Measurements from ENCODE around the gene TKTL1. TPM values are rescaled to one million over a fixed set of nuclear protein-coding genes. Genes with fewer than 3 reads are reported as not detected.
"Not testable (repeated sequence)": the region's sequence is repeated elsewhere in the genome, so short reads cannot be mapped to it uniquely, and the experiment has no call there.

The TKTL1 gene
- total RNA-seq, 5 donors from 2014 or later (not counting 1 experiment from before 2014, with no cell fraction given) = 0.60 to 5.5 (median 1.3) TPM

GRCh38 chrX:154300816-154301215, 5.2 kb downstream of the TKTL1 start:
- POLR2A ChIA-PET = no interaction called here
- no peaks in the 10 kb centered on the region for H3K4me1 ChIP-seq (ENCODE audit: control insufficient read depth in 1 of 2, extremely low read depth in 1 of 2, insufficient read depth in 2 of 2, low read length in 2 of 2)

GRCh38 chrX:154302998-154303397, 7.4 kb downstream of the TKTL1 start:
- H3K4me3 ChIP-seq (ENCODE audit: control insufficient read depth in 1 of 2, extremely low read depth in 1 of 2, low read length in 1 of 2); H3K9me3 ChIP-seq; DNase-seq; H3K4me3 Mint-ChIP-seq; H3K36me3 Mint-ChIP-seq; H3K27ac ChIP-seq (ENCODE audit: low read length); CTCF ChIA-PET; H3K27me3 Mint-ChIP-seq; H3K27ac Mint-ChIP-seq; H3K4me1 ChIP-seq (ENCODE audit: control insufficient read depth in 1 of 2, extremely low read depth in 1 of 2, insufficient read depth in 2 of 2, low read length in 2 of 2); H3K36me3 ChIP-seq (ENCODE audit: control insufficient read depth in 2 of 2, extremely low read depth in 1 of 2, insufficient read depth in 1 of 2, low read length in 1 of 2); ATAC-seq (replicated peaks in 1 of 4); H3K9me3 Mint-ChIP-seq; H3K27me3 ChIP-seq (replicated peaks in 1 of 2; ENCODE audit: control insufficient read depth in 2 of 2, extremely low read depth in 1 of 2, insufficient read depth in 2 of 2, low read length in 1 of 2): not testable (repeated sequence)
- WGBS (ENCODE audit: insufficient coverage) = no CpG with 5 or more reads among the region's 7 CpGs
- H3K4me1 Mint-ChIP-seq = peaks cover 7 to 26% (median 7%) of the 10 kb centered on the region in 3 donors
- POLR2A ChIA-PET = interaction anchor here in 1 of 2 donors (0.6 kb wide), 1 partner anchor 22 kb away, joined by 5 read pairs; no protein-coding TSS in a partner anchor

More at GRCh38 chrX:154300816-154301215, 5.2 kb downstream of the TKTL1 start:
- DNase-seq (no peak), ATAC-seq (replicated peaks in 1 of 4) (no peak)
- Mint-ChIP-seq H3K27me3 (peaks cover 0 to 7% of the 10 kb centered on the region in 2 donors), H3K27ac (no peak overlapping the region), H3K9me3 (no peaks in the 10 kb centered on the region), H3K4me3 (no peak overlapping the region), H3K4me1 (peaks cover 0 to 14% (median 1%) of the 10 kb centered on the region in 3 donors), H3K36me3 (no peaks in the 10 kb centered on the region)
- Histone ChIP-seq H3K4me3 (ENCODE audit: control insufficient read depth in 1 of 2, extremely low read depth in 1 of 2, low read length in 1 of 2) (no peak overlapping the region), H3K27me3 (replicated peaks in 1 of 2; ENCODE audit: control insufficient read depth in 2 of 2, extremely low read depth in 1 of 2, insufficient read depth in 2 of 2, low read length in 1 of 2) (no peaks in the 10 kb centered on the region), H3K36me3 (ENCODE audit: control insufficient read depth in 2 of 2, extremely low read depth in 1 of 2, insufficient read depth in 1 of 2, low read length in 1 of 2) (no peaks in the 10 kb centered on the region), H3K9me3 (no peaks in the 10 kb centered on the region), H3K27ac (ENCODE audit: low read length) (no peak overlapping the region)
- CTCF ChIA-PET = no interaction called here
- WGBS (ENCODE audit: insufficient coverage) = no CpG with 5 or more reads among the region's 8 CpGs

DNA sequence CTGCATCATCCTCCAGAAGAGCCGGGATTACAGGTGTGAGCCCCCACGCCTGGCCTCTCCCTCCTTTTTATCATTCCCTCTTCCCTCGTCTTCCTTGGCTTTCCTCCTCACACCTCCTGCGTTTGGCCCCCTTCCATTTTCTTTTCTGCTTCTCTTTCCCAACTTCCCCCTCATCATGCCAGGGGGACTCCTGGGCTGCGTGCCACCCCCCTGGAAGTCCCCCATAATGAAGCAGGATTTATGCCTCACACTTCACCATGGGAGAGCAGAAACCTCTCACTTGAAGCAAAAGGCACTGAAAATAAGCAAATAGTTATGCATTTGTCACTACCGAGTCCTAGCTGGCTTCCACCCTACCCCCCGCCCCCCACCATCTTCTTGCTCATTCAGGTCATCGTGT, 7.9 kb downstream of the TKTL1 start:
- DNase-seq = no peak
- no peaks in the 10 kb centered on the region for H3K9me3 ChIP-seq
- Mint-ChIP-seq H3K4me1 (peaks cover 11 to 30% (median 12%) of the 10 kb centered on the region in 3 donors), H3K27me3 (peaks cover 0 to 7% of the 10 kb centered on the region in 2 donors), H3K4me3 (no peak overlapping the region), H3K27ac (no peak overlapping the region), H3K9me3 (no peaks in the 10 kb centered on the region), H3K36me3 (no peaks in the 10 kb centered on the region)
- peaks cover under 1 to 13% of the 10 kb centered on the region in 2 experiments for H3K4me1 ChIP-seq (ENCODE audit: control insufficient read depth in 1 of 2, extremely low read depth in 1 of 2, insufficient read depth in 2 of 2, low read length in 2 of 2)
- H3K36me3 ChIP-seq (ENCODE audit: control insufficient read depth in 2 of 2, extremely low read depth in 1 of 2, insufficient read depth in 1 of 2, low read length in 1 of 2) = no peaks in the 10 kb centered on the region
- ATAC-seq (replicated peaks in 1 of 4) = no peak
- no peak overlapping the region for H3K4me3 ChIP-seq (ENCODE audit: control insufficient read depth in 1 of 2, extremely low read depth in 1 of 2, low read length in 1 of 2)
- ChIA-PET CTCF (no interaction called here), POLR2A (no interaction called here)
- WGBS (ENCODE audit: insufficient coverage) = 93% methylated on average over 2 of the region's 8 CpGs
- no peak overlapping the region for H3K27ac ChIP-seq (ENCODE audit: low read length)
- H3K27me3 ChIP-seq (replicated peaks in 1 of 2; ENCODE audit: control insufficient read depth in 2 of 2, extremely low read depth in 1 of 2, insufficient read depth in 2 of 2, low read length in 1 of 2) = no peaks in the 10 kb centered on the region

- WGBS (ENCODE audit: insufficient coverage) = no CpG with 5 or more reads among the region's 10 CpGs
- CTCF ChIA-PET = no interaction called here
- H3K36me3 Mint-ChIP-seq = no peaks in the 10 kb centered on the region
- no peak overlapping the region for H3K4me3 Mint-ChIP-seq
- peaks cover 0 to 7% of the 10 kb centered on the region in 2 donors for H3K27me3 Mint-ChIP-seq
- no peaks in the 10 kb centered on the region for H3K9me3 ChIP-seq
- H3K4me3 ChIP-seq (ENCODE audit: control insufficient read depth in 1 of 2, extremely low read depth in 1 of 2, low read length in 1 of 2) = no peak overlapping the region
- peaks cover 15 to 31% (median 18%) of the 10 kb centered on the region in 3 donors for H3K4me1 Mint-ChIP-seq
- no peak overlapping the region for H3K27ac ChIP-seq (ENCODE audit: low read length)
- H3K27ac Mint-ChIP-seq = no peak overlapping the region
- no peaks in the 10 kb centered on the region for H3K36me3 ChIP-seq (ENCODE audit: control insufficient read depth in 2 of 2, extremely low read depth in 1 of 2, insufficient read depth in 1 of 2, low read length in 1 of 2)
- DNase-seq (no peak), ATAC-seq (replicated peaks in 1 of 4) (no peak)
- H3K27me3 ChIP-seq (replicated peaks in 1 of 2; ENCODE audit: control insufficient read depth in 2 of 2, extremely low read depth in 1 of 2, insufficient read depth in 2 of 2, low read length in 1 of 2) = no peaks in the 10 kb centered on the region
- H3K9me3 Mint-ChIP-seq = no peaks in the 10 kb centered on the region
- H3K4me1 ChIP-seq (ENCODE audit: control insufficient read depth in 1 of 2, extremely low read depth in 1 of 2, insufficient read depth in 2 of 2, low read length in 2 of 2) = peaks cover 5 to 23% of the 10 kb centered on the region in 2 experiments
- POLR2A ChIA-PET = no interaction called here
Observed at GRCh38 chrX:154304846-154305245, 9.3 kb downstream of the TKTL1 start.

DNA sequence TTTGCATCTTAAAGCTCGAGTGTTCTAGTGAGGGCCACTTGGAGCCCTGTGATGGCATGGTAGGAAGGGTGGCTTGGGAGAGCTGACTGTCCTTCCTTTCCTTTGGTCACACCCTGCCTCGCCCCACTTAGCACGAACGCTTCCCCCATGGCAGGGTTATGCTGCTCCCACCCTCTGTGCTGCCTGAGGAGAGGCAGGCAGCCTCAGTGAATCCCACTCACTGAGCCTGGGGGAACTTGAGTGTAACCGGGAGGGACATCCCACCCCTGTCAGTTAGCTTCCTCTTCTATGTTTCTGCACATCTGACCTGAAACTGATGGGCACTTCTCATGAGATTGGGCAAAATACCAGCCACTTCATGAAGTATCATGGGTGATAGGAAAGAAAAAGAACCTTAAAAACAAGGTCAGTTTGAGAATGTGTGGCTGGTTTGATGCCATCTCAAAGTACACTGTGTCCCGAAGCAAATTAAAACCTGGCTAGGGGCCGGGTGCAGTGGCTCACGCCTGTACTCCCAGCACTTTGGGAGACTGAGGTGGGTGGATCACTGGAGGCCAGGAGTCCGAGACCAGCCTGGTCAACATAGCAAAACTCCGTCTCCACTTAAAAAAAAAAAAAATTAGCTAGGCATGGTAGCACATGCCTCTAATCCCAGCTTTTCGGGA, 10.1 kb downstream of the TKTL1 start:
- peaks cover 15 to 31% (median 18%) of the 10 kb centered on the region in 3 donors for H3K4me1 Mint-ChIP-seq
- Histone ChIP-seq H3K27me3 (replicated peaks in 1 of 2; ENCODE audit: control insufficient read depth in 2 of 2, extremely low read depth in 1 of 2, insufficient read depth in 2 of 2, low read length in 1 of 2) (no peaks in the 10 kb centered on the region), H3K4me3 (ENCODE audit: control insufficient read depth in 1 of 2, extremely low read depth in 1 of 2, low read length in 1 of 2) (no peak overlapping the region), H3K27ac (ENCODE audit: low read length) (no peak overlapping the region), H3K36me3 (ENCODE audit: control insufficient read depth in 2 of 2, extremely low read depth in 1 of 2, insufficient read depth in 1 of 2, low read length in 1 of 2) (no peaks in the 10 kb centered on the region), H3K9me3 (no peaks in the 10 kb centered on the region), H3K4me1 (ENCODE audit: control insufficient read depth in 1 of 2, extremely low read depth in 1 of 2, insufficient read depth in 2 of 2, low read length in 2 of 2) (peaks cover 5 to 23% of the 10 kb centered on the region in 2 experiments)
- no peak overlapping the region for H3K4me3 Mint-ChIP-seq
- CTCF ChIA-PET = interaction anchor here in 1 of 2 donors (0.7 kb wide), 1 partner anchor 10 kb away, joined by 3 read pairs; no protein-coding TSS in a partner anchor
- no peak overlapping the region for H3K27ac Mint-ChIP-seq
- POLR2A ChIA-PET = no interaction called here
- no peak for ATAC-seq (replicated peaks in 1 of 4)
- no peak for DNase-seq
- no peaks in the 10 kb centered on the region for H3K36me3 Mint-ChIP-seq
- peaks cover 0 to 3% of the 10 kb centered on the region in 2 donors for H3K27me3 Mint-ChIP-seq
- 89% methylated on average over 4 of the region's 11 CpGs for WGBS (ENCODE audit: insufficient coverage)
- H3K9me3 Mint-ChIP-seq = no peaks in the 10 kb centered on the region

- peaks cover 18 to 40% (median 26%) of the 10 kb centered on the region in 3 donors for H3K4me1 Mint-ChIP-seq
- ATAC-seq (replicated peaks in 1 of 4) (no peak), DNase-seq (no peak)
- ChIA-PET CTCF (no interaction called here), POLR2A (no interaction called here)
- WGBS (ENCODE audit: insufficient coverage) = no CpG with 5 or more reads among the region's 6 CpGs
- no peak overlapping the region for H3K27ac Mint-ChIP-seq
- Histone ChIP-seq H3K27ac (ENCODE audit: low read length) (no peak overlapping the region), H3K4me1 (ENCODE audit: control insufficient read depth in 1 of 2, extremely low read depth in 1 of 2, insufficient read depth in 2 of 2, low read length in 2 of 2) (peaks cover 5 to 33% of the 10 kb centered on the region in 2 experiments), H3K36me3 (ENCODE audit: control insufficient read depth in 2 of 2, extremely low read depth in 1 of 2, insufficient read depth in 1 of 2, low read length in 1 of 2) (no peaks in the 10 kb centered on the region), H3K27me3 (replicated peaks in 1 of 2; ENCODE audit: control insufficient read depth in 2 of 2, extremely low read depth in 1 of 2, insufficient read depth in 2 of 2, low read length in 1 of 2) (no peaks in the 10 kb centered on the region), H3K9me3 (no peaks in the 10 kb centered on the region), H3K4me3 (ENCODE audit: control insufficient read depth in 1 of 2, extremely low read depth in 1 of 2, low read length in 1 of 2) (no peak overlapping the region)
- peak overlapping the region in 1 of 3 donors; percentile 41 for H3K4me3 Mint-ChIP-seq
- peaks cover 0 to 12% of the 10 kb centered on the region in 2 donors for H3K27me3 Mint-ChIP-seq
- no peaks in the 10 kb centered on the region for H3K9me3 Mint-ChIP-seq
- no peaks in the 10 kb centered on the region for H3K36me3 Mint-ChIP-seq
Observed at GRCh38 chrX:154307202-154307601, 11.6 kb downstream of the TKTL1 start.
